ENCODE data around the gene KCNJ2.

Gene KCNJ2

DNA sequence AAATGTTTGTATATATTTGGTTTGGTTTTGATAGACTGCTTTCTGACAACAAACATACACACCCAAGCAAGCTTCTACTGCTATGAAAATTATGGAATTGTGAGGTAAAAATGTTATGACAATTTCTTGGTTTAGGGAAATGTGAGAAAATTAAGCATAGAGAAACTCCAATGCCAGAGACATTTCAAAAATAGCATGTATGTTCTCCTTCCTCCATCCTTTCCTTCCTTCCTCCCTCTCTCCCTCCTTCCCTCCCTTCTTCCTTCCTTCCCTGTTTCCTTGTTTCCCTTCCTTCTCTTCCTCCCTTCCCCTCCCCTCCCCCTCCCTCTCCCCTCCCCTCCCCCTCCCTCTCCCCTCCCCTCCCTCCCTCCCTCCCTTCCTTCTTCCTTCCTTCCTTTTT is 14.9 kb downstream of the KCNJ2 start:
- TF ChIP-seq, protein P1, sequence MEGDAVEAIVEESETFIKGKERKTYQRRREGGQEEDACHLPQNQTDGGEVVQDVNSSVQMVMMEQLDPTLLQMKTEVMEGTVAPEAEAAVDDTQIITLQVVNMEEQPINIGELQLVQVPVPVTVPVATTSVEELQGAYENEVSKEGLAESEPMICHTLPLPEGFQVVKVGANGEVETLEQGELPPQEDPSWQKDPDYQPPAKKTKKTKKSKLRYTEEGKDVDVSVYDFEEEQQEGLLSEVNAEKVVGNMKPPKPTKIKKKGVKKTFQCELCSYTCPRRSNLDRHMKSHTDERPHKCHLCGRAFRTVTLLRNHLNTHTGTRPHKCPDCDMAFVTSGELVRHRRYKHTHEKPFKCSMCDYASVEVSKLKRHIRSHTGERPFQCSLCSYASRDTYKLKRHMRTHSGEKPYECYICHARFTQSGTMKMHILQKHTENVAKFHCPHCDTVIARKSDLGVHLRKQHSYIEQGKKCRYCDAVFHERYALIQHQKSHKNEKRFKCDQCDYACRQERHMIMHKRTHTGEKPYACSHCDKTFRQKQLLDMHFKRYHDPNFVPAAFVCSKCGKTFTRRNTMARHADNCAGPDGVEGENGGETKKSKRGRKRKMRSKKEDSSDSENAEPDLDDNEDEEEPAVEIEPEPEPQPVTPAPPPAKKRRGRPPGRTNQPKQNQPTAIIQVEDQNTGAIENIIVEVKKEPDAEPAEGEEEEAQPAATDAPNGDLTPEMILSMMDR (IDR thresholded peaks at IDR 0.05; ENCODE audit: extremely low read depth, missing control alignments), result no peak
- no peak for DNase-seq (ENCODE audit: low spot score)

DNA sequence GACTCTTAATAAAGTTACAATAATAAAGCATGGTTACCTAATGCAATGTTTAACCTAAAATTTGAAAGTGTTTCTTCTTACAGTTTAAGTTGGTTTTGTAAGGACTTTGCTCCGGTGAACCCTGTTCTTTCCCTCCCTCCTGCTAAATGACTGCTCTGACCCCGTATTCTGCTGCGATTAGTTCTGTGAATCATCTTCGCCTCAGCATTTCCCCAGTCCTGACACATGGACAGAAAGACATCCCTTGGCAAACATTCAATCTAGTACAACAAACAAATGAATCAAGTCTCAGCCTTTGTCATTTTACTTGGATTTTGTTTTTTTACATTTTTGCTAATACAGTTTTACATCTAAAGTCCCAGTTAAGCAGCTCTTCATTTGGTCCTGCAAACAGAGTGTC is 15.4 kb downstream of the KCNJ2 start:
- TF ChIP-seq, protein P1 (IDR thresholded peaks at IDR 0.05; ENCODE audit: extremely low read depth, missing control alignments), result no peak
- DNase-seq (ENCODE audit: low spot score), result no peak

DNA sequence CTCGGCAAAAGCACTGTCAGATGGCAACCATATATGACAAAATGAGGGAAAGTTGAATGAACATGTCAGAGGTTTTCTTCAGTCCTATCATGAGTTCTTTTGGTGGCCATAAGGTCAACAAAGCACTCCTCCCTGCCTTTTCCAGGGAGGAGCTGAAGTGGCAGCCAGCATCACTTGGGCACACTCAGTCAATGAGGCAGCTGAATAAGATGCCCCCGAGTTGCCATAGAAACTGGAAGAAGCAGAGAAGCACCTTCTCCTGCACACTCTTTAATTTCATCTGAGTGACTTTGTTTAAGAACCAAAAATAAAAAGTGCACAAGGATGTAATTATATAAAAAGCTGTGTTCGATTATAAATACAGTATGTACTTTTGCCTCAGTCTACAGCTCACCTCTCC is 16.0 kb downstream of the KCNJ2 start:
- no peak for DNase-seq (ENCODE audit: low spot score)
- TF ChIP-seq, protein P1 (IDR thresholded peaks at IDR 0.05; ENCODE audit: extremely low read depth, missing control alignments), result no peak

DNA sequence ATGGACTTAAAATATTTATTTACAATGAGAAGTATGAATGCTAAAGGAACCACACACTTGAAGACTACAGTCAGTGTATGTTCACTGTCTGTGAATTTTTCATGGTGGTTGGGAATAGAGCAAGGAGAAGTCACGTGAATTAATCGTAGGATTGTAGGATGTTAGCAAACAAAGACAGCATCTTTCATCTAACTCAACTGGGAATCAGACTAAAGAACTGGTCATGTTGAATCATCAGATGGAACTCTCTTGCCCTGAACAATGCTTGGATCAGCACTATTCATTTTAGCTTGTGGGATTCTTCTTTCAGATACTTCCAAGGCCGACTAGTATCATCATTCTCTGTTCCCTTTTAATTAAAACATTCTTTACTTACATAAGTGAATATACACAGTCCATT is 18.1 kb downstream of the KCNJ2 start:
- no peak for DNase-seq (ENCODE audit: low spot score)
- TF ChIP-seq, protein P1 (IDR thresholded peaks at IDR 0.05; ENCODE audit: extremely low read depth, missing control alignments), result no peak

DNA sequence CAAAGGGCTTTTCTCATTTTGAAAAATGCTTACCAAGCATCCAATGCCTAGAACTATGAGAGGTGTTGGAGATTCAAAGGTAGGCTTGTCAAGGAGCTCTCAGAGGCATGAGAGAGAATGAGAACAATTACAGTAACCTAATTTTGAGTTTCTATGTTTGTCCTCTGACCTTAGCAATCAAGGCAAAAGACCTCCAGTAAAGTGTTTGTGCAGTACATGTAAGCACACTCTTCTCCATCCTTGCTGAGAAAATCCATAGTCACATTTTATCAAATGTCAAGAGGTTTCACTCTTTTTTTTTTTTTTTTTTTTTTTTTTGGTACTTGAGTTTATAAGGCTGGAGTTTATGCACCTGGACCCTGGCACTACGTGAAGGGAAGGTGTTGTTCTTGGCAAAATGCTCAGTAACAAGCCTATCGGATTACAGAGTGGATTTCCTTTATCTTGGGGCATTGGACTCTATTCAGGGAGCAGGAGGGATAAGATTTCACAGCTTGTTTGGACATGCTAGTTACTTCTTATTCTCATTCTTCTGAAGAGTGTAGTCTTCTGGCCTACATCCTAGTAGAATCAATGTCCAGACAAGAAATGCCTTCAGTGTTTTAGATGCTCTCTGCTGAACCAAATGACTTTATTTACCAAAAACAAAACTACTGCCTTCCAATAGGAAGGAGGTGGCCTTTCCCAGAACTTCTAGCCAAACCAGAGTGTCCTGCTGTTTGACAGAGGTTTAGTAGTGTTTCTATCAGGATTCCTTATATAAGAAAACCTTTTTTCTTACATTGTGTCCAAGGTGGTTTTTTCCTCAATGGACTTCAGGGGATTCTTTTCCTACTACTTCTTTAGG is 21.9 kb downstream of the KCNJ2 start:
- no peak for DNase-seq (ENCODE audit: low spot score)

DNA sequence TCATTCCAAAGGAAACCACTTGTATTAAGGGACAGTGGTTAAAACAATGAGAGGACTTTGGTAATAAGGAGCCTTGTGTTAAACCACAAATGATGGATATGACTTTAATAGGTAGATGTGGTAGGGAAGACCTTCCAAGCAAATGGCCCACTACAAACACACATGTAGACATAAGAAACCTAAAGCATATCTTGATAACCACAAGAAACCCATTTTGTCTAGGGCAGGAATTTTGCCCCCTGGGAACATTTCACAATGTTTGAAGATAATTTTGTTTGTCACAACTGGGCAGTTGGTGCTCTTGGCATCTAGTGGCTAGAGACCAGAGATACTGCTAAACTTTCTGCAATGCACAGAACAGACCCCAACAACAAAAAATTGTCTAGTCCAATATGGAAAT is 25.8 kb downstream of the KCNJ2 start:
- TF ChIP-seq, protein P1 (IDR thresholded peaks at IDR 0.05; ENCODE audit: extremely low read depth, missing control alignments), result no peak
- no peak for DNase-seq (ENCODE audit: low spot score)

More for the DNA sequence above, 21.9 kb downstream of the KCNJ2 start:
- TF ChIP-seq, protein P1 (IDR thresholded peaks at IDR 0.05; ENCODE audit: extremely low read depth, missing control alignments), result no peak

DNA sequence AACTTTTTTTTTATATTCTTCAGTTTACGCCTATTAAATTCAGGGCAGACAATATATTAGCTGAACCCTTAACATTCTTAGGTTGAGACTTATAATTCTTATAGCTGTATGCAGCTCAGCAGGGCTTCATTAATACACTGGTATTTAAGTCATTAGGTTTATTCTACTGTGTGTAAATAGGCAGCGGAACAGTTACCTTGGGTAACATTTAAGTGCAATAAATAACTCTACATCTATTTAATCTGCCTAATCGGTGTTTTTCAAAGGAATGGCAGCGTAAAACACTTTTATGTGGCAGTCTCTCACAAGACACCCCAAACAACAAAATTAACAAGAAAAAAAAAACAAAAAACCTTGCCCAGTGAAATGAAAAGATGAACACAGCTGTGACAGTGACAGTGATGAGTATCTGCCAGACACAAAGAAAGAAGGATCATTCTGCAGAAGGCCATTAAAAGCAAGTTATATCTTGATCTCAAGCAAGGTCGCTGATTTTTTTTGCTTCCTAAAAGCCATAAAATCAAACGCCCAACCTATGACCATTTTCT is 32.6 kb downstream of the KCNJ2 start:
- no peak for DNase-seq (ENCODE audit: low spot score)
- TF ChIP-seq, protein P1 (IDR thresholded peaks at IDR 0.05; ENCODE audit: extremely low read depth, missing control alignments), result no peak

All from GM20000 (cell line).